ENCODE results near the gene PLAAT3.
"Not testable (repeated sequence)": the region's sequence is repeated elsewhere in the genome, so short reads cannot be mapped to it uniquely, and the experiment has no call there.

The PLAAT3 gene

GRCh38 chr11:63608353-63609345 is 5.6 kb downstream of the PLAAT3 start:
- no peak for DNase-seq

GRCh38 chr11:63603180-63603518 is 11.1 kb downstream of the PLAAT3 start:
- no peak for DNase-seq

- DNase-seq, result not testable (repeated sequence)
Observed at GRCh38 chr11:63602290-63603179, 11.7 kb downstream of the PLAAT3 start.

DNA sequence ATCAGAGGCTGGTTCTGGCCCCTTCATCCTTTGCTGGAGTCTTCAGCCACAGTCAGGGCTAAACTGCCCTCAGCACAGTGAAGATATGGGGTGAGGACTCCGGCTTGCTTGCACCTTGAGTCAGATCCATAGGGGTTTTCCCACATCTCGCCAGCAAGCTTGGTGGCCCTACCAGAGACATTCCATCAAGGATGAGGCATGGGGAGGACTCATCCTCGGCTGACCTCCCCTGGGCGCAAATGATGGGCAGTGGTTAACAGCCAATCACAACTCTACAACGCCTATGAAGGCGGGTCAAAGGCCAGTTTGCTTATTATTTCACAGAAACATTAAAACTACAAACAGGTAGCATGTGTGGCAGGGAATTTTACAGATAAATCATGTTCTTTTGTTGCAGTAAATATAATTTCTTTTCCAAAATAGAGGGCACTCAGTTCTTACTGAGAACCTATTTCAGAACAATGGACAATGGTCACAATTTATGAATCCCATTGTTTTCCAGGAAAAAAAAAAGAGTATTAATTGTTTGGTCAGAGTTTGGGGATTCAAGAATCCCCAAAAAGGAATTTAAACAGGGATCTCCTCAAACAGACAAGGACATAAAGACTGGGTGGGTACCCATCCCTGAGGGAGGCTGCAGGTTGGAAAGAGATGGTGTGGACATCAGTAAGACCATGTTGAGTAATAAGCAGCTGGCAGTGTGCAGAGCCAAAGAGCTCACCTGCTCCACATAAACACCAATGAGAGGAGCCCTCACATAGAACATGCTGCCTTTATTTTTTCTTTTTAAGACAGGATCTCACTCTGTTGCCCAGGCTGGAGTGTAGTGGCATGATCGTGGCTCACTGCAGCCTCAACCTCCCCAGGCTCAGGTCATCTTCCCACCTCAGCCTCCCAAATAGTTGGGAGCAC is 14.8 kb downstream of the PLAAT3 start:
- no peak for DNase-seq

GRCh38 chr11:63598556-63598955 is 15.7 kb downstream of the PLAAT3 start:
- DNase-seq, result no peak

DNA sequence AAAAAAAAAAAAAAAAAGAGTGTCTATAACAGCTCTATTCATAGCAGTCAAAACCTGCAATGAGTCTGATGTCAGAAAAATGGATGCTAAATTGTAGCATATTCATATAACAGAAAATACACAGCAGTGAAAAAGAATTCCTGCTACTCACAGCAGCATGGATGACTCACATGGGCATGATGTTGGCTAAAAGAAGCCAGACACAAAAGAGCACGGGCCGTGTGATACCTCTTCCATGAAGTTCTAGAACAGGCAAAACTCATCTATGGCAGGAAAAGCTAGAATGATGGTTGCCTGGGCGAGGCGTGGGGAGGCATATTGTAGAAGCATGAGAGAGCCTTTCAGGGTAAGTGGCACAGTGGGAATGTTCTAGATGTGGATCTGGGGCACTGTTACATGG is 18.9 kb downstream of the PLAAT3 start:
- DNase-seq, result no peak

DNA sequence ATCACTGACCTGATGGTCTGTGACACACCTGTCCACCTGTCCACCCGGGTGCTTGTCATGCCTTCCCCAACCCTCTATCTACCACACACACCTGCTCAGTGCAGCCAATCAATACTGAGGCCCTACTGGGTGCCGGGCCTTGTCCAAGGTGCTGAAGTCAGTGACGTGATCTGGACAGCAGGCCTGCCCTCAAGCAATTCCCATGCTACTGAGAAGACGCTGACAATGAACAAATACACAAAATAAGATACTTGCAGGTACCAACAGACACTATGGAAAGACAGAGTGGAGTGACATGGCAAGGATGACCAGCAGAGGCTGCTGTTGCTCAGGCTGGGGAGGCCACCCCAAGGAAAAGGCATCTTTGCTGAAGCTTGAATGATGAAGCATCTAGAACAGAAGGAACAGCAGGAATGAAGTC is 21.2 kb downstream of the PLAAT3 start:
- no peak for DNase-seq

DNA sequence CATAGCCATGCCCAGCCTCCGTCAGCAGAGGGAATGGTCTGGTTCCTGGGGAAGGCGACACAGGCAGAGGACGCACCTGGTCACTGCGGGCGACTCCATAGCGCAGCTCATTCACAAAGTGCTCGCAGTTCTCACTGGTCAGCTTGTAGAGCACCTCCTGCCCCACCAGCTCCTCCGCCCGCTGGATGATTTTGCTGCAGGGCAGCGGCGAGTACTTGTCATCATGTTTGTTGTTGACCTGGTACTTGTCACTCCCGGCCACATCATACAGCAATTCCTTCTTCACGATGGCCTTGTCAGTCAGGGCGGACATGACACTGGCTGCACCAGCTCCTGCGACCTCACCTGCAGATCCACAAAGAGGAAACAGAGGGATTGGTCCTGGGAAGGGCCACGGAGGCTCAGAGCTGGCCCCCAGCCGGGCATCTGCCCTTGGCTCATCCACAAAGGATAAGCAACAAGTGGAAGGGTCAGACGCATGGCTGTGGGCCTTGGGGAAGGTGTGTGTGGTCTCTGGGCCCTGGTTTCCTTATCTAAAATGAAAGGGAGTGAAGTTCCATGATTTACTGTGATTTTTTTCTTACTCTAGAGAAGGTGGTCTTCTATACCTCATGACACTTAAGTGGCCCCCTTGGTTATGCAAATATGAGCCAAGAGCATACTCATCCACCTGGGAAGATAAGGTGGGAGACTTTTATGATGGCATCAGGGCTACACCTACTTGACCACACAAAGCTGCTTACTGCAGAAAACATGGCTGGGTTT is 24.0 kb downstream of the PLAAT3 start:
- DNase-seq, result no peak

DNA sequence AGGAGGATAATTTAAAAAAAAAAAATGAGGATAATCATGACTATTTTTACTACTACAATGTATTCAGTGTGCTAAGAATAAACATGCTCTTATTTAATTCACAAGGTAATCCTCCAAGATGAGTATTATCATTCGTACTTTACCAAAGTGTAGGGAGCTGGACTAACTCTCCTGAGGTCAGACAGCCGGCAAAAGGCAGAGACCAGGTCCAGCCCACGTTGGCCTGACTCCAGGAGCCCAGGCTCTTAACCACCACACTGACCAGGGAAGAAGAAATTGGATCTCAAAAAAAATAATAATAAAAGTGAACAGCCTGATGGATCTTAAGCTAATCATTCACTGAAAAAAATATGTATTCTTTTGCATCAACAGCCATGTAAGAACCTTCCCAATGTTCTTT is 25.2 kb downstream of the PLAAT3 start:
- no peak for DNase-seq

DNA sequence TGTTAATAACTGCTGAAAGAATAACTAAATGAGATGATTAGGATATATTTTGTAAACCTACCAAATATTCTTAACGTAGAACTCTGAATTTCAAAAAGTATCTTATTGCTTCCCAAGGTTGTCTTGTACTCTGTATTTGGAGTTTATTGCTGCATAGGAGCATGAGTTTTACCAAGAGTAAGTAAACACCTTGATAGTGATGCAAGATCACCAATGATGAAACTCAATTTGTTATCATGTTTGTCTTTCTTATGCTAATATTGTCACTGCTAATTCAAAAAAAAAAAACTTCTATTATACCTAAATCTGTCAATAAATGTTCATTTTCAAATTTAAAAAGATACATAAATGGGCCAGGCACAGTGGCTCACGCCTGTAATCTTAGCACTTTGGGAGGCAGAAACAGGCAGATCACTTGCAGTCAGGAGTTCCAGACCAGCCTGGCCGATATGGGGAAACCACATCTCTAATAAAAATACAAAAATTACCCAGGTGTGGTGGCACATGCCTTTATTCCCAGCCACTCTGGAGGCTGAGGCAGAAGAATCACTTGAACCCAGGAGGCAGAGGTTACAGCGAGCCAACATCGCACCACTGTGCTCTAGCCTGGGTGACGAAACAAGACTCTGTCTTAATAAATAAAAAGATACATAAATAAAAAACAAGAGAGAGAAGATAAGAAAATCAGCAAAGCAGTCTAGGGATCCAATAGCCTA is 27.6 kb downstream of the PLAAT3 start:
- DNase-seq, result no peak

- DNase-seq, result no peak
Observed at GRCh38 chr11:63583357-63583677, 30.9 kb downstream of the PLAAT3 start.

- DNase-seq, result not testable (repeated sequence)
Observed at GRCh38 chr11:63581224-63581623, 33.0 kb downstream of the PLAAT3 start.

DNA sequence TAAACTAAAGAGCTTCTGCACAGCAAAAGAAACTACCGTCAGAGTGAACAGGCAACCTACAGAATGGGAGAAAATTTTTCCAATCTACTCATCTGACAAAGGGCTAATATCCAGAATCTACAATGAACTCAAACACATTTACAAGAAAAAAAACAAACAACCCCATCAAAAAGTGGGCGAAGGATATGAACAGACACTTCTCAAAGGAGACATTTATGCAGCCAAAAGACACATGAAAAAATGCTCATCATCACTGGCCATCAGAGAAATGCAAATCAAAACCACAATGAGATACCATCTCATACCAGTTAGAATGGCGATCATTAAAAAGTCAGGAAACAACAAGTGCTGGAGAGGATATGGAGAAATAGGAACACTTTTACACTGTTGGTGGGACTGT is 35.4 kb downstream of the PLAAT3 start:
- not testable (repeated sequence) for DNase-seq

DNA sequence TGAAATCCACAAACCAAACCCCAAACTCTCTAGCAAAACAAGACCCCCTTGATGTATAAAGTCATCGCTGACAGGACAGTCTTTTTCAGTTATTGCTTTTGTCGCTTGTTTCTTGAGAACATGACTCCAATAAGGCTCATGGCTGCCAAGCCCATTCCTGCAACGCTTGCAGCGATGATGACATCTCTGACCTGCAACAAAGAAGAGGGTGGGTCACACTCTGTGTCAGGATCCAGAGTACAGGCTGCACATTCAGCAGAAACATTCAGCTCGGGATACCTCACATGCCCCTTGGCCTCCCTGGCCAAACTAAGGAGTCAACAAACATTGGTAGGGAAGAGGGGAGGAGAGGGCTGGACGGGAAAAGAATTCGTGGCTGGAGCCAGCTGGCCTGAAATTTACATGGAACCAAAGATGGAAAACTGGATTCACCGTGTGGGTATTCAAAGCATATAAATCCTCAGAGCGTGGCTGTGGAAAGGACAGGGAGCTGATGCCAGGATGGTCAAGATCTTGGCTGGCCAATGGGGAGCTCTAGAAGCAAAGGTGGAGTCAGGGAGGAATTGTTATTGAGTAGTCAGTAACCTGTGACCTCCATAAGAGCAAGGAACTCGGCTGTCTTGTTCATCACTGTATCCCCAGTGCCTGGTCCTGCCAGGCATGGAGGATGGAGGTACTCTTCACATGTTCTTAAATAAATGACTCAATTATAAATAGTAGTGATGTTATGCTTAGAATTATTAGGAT is 39.2 kb downstream of the PLAAT3 start:
- DNase-seq, result no peak

- DNase-seq, result no peak
Observed at GRCh38 chr11:63573881-63574855, 40.1 kb downstream of the PLAAT3 start.

DNA sequence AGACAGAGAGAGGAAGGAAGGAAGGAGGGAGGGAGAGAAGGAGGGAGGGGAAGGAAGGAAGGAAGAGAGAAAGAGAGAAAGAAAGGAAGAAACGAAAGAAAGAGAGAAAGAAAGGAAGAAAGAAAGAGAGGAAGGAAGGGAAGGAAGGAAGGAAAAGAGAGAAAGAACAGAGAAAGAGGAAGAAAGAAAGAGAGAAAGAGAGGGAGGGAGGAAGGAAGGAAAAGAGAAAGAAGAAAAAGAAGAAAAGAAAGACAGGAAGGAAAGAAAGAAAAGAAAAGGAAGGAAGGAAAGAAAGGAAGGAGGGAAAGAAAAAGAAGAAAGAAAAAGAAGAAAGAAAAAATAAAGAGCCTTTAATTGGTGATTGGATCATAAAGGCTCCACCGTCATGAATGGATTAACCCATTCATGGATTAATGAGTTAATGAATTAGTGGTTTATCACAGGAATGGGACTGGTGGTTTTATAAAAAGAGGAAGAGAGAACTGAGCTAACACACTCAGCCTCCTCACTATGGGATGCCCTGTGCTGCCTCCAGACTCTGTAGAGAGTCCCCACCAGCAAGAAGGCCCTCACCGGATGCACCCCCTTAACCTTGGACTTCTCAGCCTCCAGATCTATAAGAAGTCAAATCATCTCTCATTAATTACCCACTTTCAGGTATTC is 42.1 kb downstream of the PLAAT3 start:
- DNase-seq, result no peak

DNA sequence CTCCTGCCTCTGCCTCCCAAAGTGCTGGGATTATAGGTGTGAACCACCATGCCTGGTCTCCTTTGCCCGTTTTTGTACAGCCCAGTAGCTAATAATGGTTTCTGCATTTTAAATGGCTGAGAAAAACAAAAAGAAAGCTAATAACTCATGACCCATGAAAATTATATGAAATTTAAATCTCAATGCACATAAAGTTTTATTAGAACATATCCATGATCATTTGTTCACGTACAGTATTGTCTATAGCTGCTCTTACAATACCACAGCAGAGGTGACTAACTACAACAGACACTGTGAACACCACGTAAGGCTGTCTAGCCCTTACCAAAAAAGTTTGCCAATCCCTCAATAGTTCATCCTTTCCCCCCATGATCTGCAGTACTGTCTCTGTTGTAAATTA is 44.7 kb downstream of the PLAAT3 start:
- no peak for DNase-seq

- DNase-seq, result no peak
Observed at GRCh38 chr11:63567044-63567840, 47.0 kb downstream of the PLAAT3 start.
